Loucy (cell line): ENCODE measurements around the gene PLIN1.

ENCODE experiments used
- H2AFZ ChIP-seq: fragments of 200-600 bp; sonication (generic); 2 replicates; pipeline ENCODE4 v1.6.0; 2016; ENCODE audit warnings: antibody characterized with exemption, mild to moderate bottlenecking, low read length, moderate library complexity
- H3F3A ChIP-seq: fragments of 200-600 bp; 2 replicates; pipeline ENCODE4 v1.6.0; 2016; ENCODE audit warnings: antibody characterized with exemption, low read depth, mild to moderate bottlenecking
- H3K27me3 ChIP-seq: fragments of 200-600 bp; sonication (generic); 2 replicates; pipeline ENCODE4 v1.6.1; 2014; ENCODE audit warnings: low read length, mild to moderate bottlenecking; ENCODE audit not compliant: insufficient read depth, poor library complexity, severe bottlenecking
- H3K36me3 ChIP-seq: fragments of 200-600 bp; sonication (generic); 2 replicates; pipeline ENCODE4 v1.6.1; 2016; ENCODE audit warnings: low read length; ENCODE audit not compliant: insufficient read depth
- H3K4me1 ChIP-seq: fragments of 200-600 bp; sonication (generic); 2 replicates; pipeline ENCODE4 v1.5.1; 2014; ENCODE audit warnings: low read length, mild to moderate bottlenecking; ENCODE audit not compliant: insufficient read depth, poor library complexity, severe bottlenecking
- H3K4me2 ChIP-seq: fragments of 200-600 bp; sonication (generic); 2 replicates; pipeline ENCODE4 v1.6.0; 2014; ENCODE audit warnings: antibody characterized with exemption, low read length, low read depth, mild to moderate bottlenecking; ENCODE audit not compliant: poor library complexity, severe bottlenecking
- H3K4me3 ChIP-seq: fragments of 200-600 bp; sonication (generic); 2 replicates; pipeline ENCODE4 v1.5.1; 2014; ENCODE audit warnings: low read length, mild to moderate bottlenecking, mixed read lengths; ENCODE audit not compliant: poor library complexity, severe bottlenecking
- H3K79me2 ChIP-seq: fragments of 200-600 bp; sonication (generic); 2 replicates; pipeline ENCODE4 v1.6.1; 2014; ENCODE audit warnings: low read length; ENCODE audit not compliant: insufficient read depth
- H3K9ac ChIP-seq: fragments of 200-600 bp; sonication (generic); 2 replicates; pipeline ENCODE4 v1.6.0; 2014; ENCODE audit warnings: mild to moderate bottlenecking, low read depth, low read length, moderate library complexity; ENCODE audit not compliant: poor library complexity, severe bottlenecking
- H3K9me2 ChIP-seq: fragments of 200-600 bp; sonication (generic); replicated peaks from 2 replicates; pipeline ENCODE4 v1.6.1; 2016; ENCODE audit warnings: low read depth, low read length, mixed read lengths
- H3K9me3 ChIP-seq: fragments of 200-600 bp; sonication (generic); 2 replicates; pipeline ENCODE4 v1.6.1; 2014; ENCODE audit warnings: mild to moderate bottlenecking, antibody characterized with exemption, low read length, low read depth; ENCODE audit not compliant: insufficient read depth
- H4K20me1 ChIP-seq: fragments of 200-600 bp; sonication (generic); 2 replicates; pipeline ENCODE4 v1.6.0; 2014; ENCODE audit warnings: antibody characterized with exemption, low read length, mild to moderate bottlenecking; ENCODE audit not compliant: insufficient read depth, poor library complexity, severe bottlenecking
- EZH2phosphoT487 ChIP-seq: fragments of 200-600 bp; IDR thresholded peaks from 2 replicates; pipeline ENCODE4 v1.6.1; 2018; ENCODE audit warnings: antibody characterized with exemption, mild to moderate bottlenecking, moderate library complexity, borderline replicate concordance
- TF ChIP-seq, protein P1 (sequence below): fragments of 200-600 bp; sonication (generic); conservative IDR thresholded peaks from 2 replicates; pipeline ENCODE4 v1.5.1; 2014; ENCODE audit warnings: mild to moderate bottlenecking, antibody characterized with exemption, low read length

The PLIN1 gene

DNA sequence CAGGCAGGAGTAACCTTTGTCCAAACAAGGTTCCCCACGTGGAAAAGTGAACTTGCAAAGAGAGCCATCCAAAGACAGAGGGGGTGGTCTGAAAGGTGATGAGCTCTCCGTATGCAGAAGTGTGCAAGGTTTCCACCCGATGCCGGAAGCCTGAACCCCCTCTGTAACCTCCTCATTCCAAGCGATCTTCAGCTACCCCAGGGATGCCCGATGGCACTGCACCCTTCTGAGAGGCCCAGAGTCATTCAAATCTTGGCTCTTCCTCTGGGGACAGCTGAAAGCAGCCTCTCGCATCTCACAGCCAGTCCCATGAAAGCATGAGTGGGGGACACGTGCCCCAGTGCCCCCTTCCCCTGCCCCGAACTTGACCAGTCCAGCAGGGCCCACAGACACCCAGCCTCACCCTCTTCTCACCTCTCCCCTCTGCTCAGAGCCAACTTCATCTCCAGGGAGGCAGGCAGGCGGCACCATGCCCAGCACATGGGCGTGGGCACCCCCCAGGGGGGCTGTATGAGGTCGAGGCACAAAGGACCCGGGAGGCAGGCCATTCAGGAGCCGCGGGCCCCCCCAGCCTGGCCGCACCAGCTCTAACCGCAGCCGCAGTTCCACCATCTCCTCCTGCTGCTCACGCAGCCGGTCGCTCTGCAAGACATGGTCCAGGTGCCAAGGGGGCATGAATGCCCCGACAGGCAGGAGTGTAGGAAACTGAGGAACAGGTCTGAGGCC is 32.6 kb downstream of the PLIN1 start:
- H3K9ac ChIP-seq: no peak overlapping the region

DNA sequence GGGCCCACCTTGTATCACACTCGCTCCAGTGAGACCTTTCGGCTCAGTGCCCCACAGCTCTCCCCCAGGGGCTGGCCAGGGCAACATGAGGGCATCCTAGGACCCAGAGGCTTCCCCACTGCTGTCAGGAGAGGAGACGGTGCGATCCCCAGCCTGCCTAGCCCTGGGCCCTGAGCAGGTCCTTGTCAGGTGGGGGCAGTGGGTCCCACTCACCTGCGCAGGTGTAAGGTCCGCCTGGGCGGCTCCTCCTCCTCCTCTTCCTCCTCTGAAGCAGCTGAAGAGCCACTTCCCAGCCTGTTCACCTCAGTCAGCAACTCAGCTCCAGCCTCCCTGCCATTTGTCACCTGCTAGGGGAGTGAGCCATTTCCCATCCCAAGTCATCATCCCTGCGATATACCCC is 33.5 kb downstream of the PLIN1 start:
- Histone ChIP-seq H3K36me3 (no peaks in the 10 kb centered on the region), H3K4me2 (no peak overlapping the region), H3K4me1 (no peaks in the 10 kb centered on the region), H3F3A (no peaks in the 10 kb centered on the region), H3K9me3 (no peaks in the 10 kb centered on the region), H4K20me1 (no peaks in the 10 kb centered on the region), H3K9me2 (no peaks in the 10 kb centered on the region), H3K4me3 (no peak overlapping the region), H3K79me2 (no peaks in the 10 kb centered on the region), H3K9ac (no peak overlapping the region), H2AFZ (no peak overlapping the region), H3K27me3 (no peaks in the 10 kb centered on the region)
- TF ChIP-seq EZH2phosphoT487: no peak
- TF ChIP-seq, protein P1, sequence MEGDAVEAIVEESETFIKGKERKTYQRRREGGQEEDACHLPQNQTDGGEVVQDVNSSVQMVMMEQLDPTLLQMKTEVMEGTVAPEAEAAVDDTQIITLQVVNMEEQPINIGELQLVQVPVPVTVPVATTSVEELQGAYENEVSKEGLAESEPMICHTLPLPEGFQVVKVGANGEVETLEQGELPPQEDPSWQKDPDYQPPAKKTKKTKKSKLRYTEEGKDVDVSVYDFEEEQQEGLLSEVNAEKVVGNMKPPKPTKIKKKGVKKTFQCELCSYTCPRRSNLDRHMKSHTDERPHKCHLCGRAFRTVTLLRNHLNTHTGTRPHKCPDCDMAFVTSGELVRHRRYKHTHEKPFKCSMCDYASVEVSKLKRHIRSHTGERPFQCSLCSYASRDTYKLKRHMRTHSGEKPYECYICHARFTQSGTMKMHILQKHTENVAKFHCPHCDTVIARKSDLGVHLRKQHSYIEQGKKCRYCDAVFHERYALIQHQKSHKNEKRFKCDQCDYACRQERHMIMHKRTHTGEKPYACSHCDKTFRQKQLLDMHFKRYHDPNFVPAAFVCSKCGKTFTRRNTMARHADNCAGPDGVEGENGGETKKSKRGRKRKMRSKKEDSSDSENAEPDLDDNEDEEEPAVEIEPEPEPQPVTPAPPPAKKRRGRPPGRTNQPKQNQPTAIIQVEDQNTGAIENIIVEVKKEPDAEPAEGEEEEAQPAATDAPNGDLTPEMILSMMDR: no peak

More for the DNA sequence above, 32.6 kb downstream of the PLIN1 start:
- Histone ChIP-seq H3K27me3 (no peaks in the 10 kb centered on the region), H2AFZ (no peak overlapping the region), H3F3A (no peaks in the 10 kb centered on the region), H3K79me2 (no peaks in the 10 kb centered on the region), H3K9me3 (no peaks in the 10 kb centered on the region), H3K4me2 (no peak overlapping the region), H3K4me1 (no peaks in the 10 kb centered on the region), H3K36me3 (no peaks in the 10 kb centered on the region), H3K4me3 (no peak overlapping the region), H4K20me1 (no peaks in the 10 kb centered on the region), H3K9me2 (no peaks in the 10 kb centered on the region)
- no peak for TF ChIP-seq EZH2phosphoT487
- TF ChIP-seq, protein P1: no peak

DNA sequence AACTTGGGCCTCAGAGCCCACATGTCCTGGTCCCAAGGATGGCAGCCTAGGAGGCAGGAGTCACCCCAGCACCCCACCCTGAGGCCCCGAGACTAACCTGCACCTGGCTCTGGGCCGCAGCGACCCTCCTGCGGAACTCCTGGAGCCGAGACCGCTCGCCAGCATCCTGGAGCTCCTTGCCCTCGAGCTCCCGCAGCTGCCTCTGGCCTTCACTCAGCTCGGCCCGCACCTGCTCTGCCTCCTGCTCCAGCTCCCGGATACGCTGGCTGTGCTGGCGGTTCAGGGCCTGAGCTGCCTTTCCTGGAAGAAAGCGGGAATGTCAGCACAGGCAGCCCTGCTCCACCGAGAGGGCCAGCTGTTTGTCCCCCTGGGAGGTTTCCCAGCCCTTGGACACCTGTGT is 37.1 kb downstream of the PLIN1 start:
- Histone ChIP-seq H3K9me2 (no peaks in the 10 kb centered on the region), H3F3A (no peaks in the 10 kb centered on the region), H3K27me3 (no peaks in the 10 kb centered on the region), H2AFZ (no peak overlapping the region), H3K9me3 (no peaks in the 10 kb centered on the region), H3K4me1 (no peaks in the 10 kb centered on the region), H3K4me2 (no peak overlapping the region), H3K79me2 (no peaks in the 10 kb centered on the region), H4K20me1 (no peaks in the 10 kb centered on the region), H3K9ac (no peak overlapping the region), H3K4me3 (no peak overlapping the region), H3K36me3 (no peaks in the 10 kb centered on the region)
- no peak for TF ChIP-seq EZH2phosphoT487
- TF ChIP-seq, protein P1: no peak
